Suprapubic skin (tissue), 4 donors: ENCODE results near the gene XCL1. TPM values are rescaled to one million over a fixed set of nuclear protein-coding genes. Genes with fewer than 3 reads are reported as not detected.

Experiments
- DNase-seq, 2 donors: peaks; one replicate each; pipeline ENCODE4 v3.0.0-alpha.2; 2019; ENCODE audit warnings: low spot score in 2 of 2
- H3K27ac ChIP-seq: fragments of 200-600 bp; sonication (generic); one replicate; pipeline ENCODE4 v1.5.1; 2019
- H3K27me3 ChIP-seq: fragments of 200-600 bp; sonication (generic); one replicate; pipeline ENCODE4 v1.5.1; 2019
- H3K36me3 ChIP-seq: fragments of 200-600 bp; sonication (generic); one replicate; pipeline ENCODE4 v1.5.1; 2019
- H3K4me1 ChIP-seq: fragments of 200-600 bp; sonication (generic); one replicate; pipeline ENCODE4 v1.5.1; 2019
- H3K4me3 ChIP-seq: fragments of 200-600 bp; sonication (generic); one replicate; pipeline ENCODE4 v1.5.1; 2019; ENCODE audit warnings: mild to moderate bottlenecking
- H3K9me3 ChIP-seq: fragments of 200-600 bp; sonication (generic); one replicate; pipeline ENCODE4 v1.5.1; 2019
- EP300 ChIP-seq: sonication (generic); formaldehyde crosslinking; IDR thresholded peaks from one replicate; pipeline ENCODE4 v1.6.1; 2017; ENCODE audit warnings: antibody characterized with exemption
- POLR2A ChIP-seq, 2 donors: fragments of 450-650 bp; IDR thresholded peaks; one replicate each; pipeline ENCODE4 v1.6.1; 2017; ENCODE audit warnings: antibody characterized with exemption in 2 of 2, mild to moderate bottlenecking in 2 of 2, moderate library complexity in 2 of 2
- POLR2AphosphoS5 ChIP-seq, 3 donors: sonication (generic); formaldehyde crosslinking; IDR thresholded peaks; one replicate each; pipeline ENCODE4 v1.6.1; 2017; ENCODE audit warnings: antibody characterized with exemption in 3 of 3
- WGBS: methylation state at CpG from one replicate; pipeline ENCODE4 v1.1.5; 2018; 5-methylcytosine and 5-hydroxymethylcytosine counted together
- total RNA-seq, 4 donors: library from RNA; depleted of rRNA; stranded (reverse); fragments of >200 nt; gene quantifications; one replicate each; pipeline ENCODE4 v1.1.0, GENCODE V29; 2016
- TF ChIP-seq, protein P1 (sequence below), 2 donors: fragments of 200-600 bp in 1 of 2; fragments of 450-650 bp in 1 of 2; sonication (generic) in 1 of 2; IDR thresholded peaks; one replicate each; pipeline ENCODE4 v1.5.1; 2016 to 2019; ENCODE audit warnings: antibody characterized with exemption in 2 of 2, mild to moderate bottlenecking in 1 of 2, moderate library complexity in 1 of 2

Gene XCL1
- total RNA-seq, 4 donors from 2014 or later = not detected

DNA sequence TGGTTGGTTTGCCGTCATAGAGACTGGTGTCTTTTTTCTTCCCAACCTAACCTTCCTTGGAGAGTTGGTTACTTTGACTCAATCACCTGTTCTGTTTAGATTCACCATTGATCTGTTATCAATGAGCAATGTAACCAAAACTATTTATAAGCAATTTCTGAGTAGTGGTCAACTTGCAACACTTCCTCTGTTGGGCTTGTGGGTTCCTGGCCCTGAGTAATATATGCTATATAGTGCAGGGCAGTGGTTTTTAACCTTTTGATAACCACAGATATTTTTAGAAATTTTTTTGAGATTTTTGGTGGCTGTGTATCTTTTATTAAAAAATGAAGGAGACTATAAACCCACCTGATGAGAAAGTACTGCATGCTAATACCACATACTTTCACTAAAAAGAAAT, 9.4 kb upstream of the XCL1 start:
- Histone ChIP-seq H3K9me3 (no peaks in the 10 kb centered on the region), H3K4me3 (no peak overlapping the region), H3K4me1 (no peaks in the 10 kb centered on the region), H3K36me3 (no peaks in the 10 kb centered on the region), H3K27me3 (no peaks in the 10 kb centered on the region), H3K27ac (no peak overlapping the region)
- TF ChIP-seq, protein P1, sequence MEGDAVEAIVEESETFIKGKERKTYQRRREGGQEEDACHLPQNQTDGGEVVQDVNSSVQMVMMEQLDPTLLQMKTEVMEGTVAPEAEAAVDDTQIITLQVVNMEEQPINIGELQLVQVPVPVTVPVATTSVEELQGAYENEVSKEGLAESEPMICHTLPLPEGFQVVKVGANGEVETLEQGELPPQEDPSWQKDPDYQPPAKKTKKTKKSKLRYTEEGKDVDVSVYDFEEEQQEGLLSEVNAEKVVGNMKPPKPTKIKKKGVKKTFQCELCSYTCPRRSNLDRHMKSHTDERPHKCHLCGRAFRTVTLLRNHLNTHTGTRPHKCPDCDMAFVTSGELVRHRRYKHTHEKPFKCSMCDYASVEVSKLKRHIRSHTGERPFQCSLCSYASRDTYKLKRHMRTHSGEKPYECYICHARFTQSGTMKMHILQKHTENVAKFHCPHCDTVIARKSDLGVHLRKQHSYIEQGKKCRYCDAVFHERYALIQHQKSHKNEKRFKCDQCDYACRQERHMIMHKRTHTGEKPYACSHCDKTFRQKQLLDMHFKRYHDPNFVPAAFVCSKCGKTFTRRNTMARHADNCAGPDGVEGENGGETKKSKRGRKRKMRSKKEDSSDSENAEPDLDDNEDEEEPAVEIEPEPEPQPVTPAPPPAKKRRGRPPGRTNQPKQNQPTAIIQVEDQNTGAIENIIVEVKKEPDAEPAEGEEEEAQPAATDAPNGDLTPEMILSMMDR (IDR thresholded peaks at IDR 0.05) = no peak
- no peak for TF ChIP-seq POLR2A (IDR thresholded peaks at IDR 0.05)
- TF ChIP-seq POLR2AphosphoS5 (IDR thresholded peaks at IDR 0.05) = no peak
- TF ChIP-seq EP300 = no peak
- WGBS = 92% methylated on average over 1 of the region's 1 CpG
- no peak for DNase-seq

DNA sequence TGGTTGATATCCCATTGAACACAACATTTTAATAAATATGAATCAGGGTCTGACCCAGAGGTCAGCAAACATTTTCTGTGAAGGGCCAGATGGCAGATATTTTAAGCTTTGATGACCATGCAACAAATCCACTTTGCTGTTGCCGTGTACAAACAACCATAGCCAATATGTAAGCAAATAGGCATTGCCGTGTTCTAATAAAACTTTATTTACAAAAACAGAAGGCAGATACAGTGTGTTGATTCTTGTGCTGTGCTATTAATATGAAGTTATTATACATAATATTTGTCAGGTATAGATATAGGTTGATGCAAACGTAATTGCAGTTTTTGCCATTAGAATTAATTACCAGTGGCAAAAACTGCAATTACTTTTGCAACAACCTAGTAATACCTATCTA, 8.8 kb upstream of the XCL1 start:
- no peaks in the 10 kb centered on the region for H3K27me3 ChIP-seq

DNA sequence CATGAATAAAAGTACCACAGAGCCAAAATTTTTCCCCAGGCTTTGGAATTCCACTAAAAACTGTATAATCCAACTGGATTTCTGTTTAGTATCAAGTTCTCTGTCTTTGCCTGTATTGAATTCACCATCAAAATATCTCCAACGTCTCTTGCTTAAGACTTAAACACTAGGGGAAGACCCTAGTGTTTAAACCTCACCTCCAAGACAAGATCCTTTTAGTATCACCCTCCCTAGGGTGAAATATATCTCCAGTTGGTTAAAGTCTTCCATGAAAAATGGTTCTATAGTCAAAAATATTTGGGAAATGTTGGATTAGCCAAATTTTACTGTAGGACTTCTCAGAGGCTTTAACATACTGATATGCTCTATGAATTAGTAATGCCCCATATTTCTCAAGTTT, 8.1 kb upstream of the XCL1 start:
- no peaks in the 10 kb centered on the region for H3K27me3 ChIP-seq
- DNase-seq = no peak
- H3K36me3 ChIP-seq = no peaks in the 10 kb centered on the region
- no peak overlapping the region for H3K4me3 ChIP-seq
- no peaks in the 10 kb centered on the region for H3K4me1 ChIP-seq
- TF ChIP-seq, protein P1 (IDR thresholded peaks at IDR 0.05) = no peak
- TF ChIP-seq EP300 = no peak
- TF ChIP-seq POLR2AphosphoS5 (IDR thresholded peaks at IDR 0.05) = no peak
- no peak for TF ChIP-seq POLR2A (IDR thresholded peaks at IDR 0.05)
- 69% methylated on average over 1 of the region's 1 CpG for WGBS
- H3K27ac ChIP-seq = no peak overlapping the region
- no peaks in the 10 kb centered on the region for H3K9me3 ChIP-seq

More for the DNA sequence above, 8.8 kb upstream of the XCL1 start:
- Histone ChIP-seq H3K4me3 (no peak overlapping the region), H3K9me3 (no peaks in the 10 kb centered on the region), H3K36me3 (no peaks in the 10 kb centered on the region), H3K4me1 (no peaks in the 10 kb centered on the region), H3K27ac (no peak overlapping the region)
- TF ChIP-seq POLR2A (IDR thresholded peaks at IDR 0.05) = no peak
- TF ChIP-seq EP300 = no peak
- TF ChIP-seq, protein P1 (IDR thresholded peaks at IDR 0.05) = no peak
- TF ChIP-seq POLR2AphosphoS5 (IDR thresholded peaks at IDR 0.05) = no peak
- no peak for DNase-seq
- 95% methylated on average over 3 of the region's 3 CpGs for WGBS

DNA sequence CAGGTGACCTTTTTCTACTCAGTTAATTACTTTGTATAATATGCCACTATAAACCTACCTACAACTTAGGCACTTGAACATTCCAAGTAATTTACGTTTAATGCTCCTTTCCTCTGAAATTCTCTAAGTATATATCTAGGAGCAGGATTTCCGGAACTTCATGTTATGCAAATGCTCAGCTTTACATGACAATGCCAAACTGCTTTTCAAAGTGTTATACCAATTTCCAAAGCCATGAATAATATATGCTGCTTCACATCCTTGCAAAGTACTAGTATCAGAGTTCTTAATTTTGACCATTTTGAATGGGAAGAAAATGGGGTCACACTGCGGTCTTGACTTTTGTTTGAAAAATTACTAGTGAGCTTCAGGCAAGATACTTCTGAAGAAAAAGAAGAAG, 5.8 kb upstream of the XCL1 start:
- no peak overlapping the region for H3K4me3 ChIP-seq
- H3K4me1 ChIP-seq = no peaks in the 10 kb centered on the region
- 84% methylated on average over 3 of the region's 3 CpGs for WGBS
- H3K27ac ChIP-seq = no peak overlapping the region
- H3K9me3 ChIP-seq = no peaks in the 10 kb centered on the region
- DNase-seq = no peak
- no peak for TF ChIP-seq POLR2A (IDR thresholded peaks at IDR 0.05)
- TF ChIP-seq EP300 = no peak
- TF ChIP-seq, protein P1 (IDR thresholded peaks at IDR 0.05) = no peak
- no peak for TF ChIP-seq POLR2AphosphoS5 (IDR thresholded peaks at IDR 0.05)
- no peaks in the 10 kb centered on the region for H3K36me3 ChIP-seq
- H3K27me3 ChIP-seq = no peaks in the 10 kb centered on the region

DNA sequence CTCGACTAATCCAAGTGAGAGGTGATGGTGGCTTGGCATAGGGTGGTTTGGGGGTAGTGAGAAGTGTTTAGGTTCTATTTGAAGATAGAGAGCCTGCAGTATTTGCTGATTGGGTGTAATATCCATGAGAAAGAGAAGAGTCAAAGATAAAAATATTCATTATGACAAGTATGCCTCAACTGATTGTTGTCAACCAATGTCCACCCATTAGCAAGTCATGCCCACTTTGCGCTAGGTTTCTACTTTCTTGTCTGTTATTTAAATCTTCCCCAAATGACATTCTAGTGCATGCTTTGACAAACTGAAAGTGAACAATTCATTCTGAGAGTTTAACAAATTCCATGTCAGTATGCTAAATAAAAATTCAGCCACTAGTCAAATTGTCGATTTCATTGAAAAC, 3.8 kb upstream of the XCL1 start:
- DNase-seq = no peak
- no peaks in the 10 kb centered on the region for H3K9me3 ChIP-seq
- no peak overlapping the region for H3K27ac ChIP-seq
- no peaks in the 10 kb centered on the region for H3K27me3 ChIP-seq
- TF ChIP-seq, protein P1 (IDR thresholded peaks at IDR 0.05) = no peak
- TF ChIP-seq POLR2AphosphoS5 (IDR thresholded peaks at IDR 0.05) (no peak), EP300 (no peak)
- H3K36me3 ChIP-seq = no peaks in the 10 kb centered on the region
- 88% methylated on average over 3 of the region's 3 CpGs for WGBS
- H3K4me3 ChIP-seq = no peak overlapping the region
- H3K4me1 ChIP-seq = no peaks in the 10 kb centered on the region
